Measurements from ENCODE around the gene STMN3.
"Not testable (repeated sequence)": the region's sequence is repeated elsewhere in the genome, so short reads cannot be mapped to it uniquely, and the experiment has no call there.

STMN3 gene

DNA sequence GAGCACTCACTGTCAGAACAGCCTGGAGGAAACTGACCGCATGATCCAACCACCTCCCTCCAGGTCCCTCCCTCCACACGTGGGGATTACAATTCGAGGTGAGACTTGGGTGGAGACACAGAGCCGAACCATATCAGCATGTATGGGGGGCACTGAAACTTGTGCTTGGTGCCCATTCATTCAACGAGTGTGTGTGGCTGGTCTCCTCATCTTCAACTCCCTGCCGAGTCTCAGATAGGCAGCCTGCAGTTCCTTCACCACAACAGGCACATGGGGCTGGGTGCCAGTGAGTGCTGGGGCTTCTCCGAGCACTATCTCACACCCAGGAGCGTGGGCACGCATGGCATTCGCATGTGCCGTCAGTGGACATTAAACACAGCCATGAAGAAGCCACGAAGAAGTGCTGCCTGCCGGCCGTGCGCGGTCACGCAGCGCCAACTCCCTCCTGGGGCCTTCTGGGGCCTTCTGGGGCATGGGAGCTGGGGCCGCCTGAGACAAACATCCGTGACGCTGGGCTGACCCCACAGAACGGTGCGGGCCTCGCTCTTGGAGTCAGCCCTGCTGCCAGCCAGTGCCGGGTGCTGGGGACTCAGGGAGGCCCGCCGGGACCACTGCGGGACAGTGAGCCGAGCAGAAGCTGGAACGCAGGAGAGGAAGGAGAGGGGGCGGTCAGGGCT is 4.2 kb upstream of the STMN3 start:
- DNase-seq: no peak

DNA sequence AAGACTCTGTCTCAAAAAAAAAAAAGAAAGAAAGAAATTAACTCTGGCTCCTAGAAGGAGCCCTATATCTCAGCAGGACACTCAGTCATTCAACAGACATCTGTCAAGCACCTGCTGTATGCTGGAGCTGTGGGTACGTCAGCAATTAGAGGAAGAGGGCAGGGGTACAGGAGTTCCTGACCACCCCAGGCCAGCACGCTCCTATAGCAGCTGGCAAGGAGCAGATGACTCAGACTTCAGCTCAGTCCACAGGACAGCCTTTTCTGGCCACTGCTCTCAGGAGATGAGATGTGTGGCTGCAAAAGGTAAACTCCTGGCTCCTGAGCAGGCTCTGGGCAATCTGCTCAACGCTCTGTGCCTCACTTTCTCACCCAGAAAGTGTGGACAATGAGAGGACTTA is 3.2 kb upstream of the STMN3 start:
- DNase-seq: no peak

DNA sequence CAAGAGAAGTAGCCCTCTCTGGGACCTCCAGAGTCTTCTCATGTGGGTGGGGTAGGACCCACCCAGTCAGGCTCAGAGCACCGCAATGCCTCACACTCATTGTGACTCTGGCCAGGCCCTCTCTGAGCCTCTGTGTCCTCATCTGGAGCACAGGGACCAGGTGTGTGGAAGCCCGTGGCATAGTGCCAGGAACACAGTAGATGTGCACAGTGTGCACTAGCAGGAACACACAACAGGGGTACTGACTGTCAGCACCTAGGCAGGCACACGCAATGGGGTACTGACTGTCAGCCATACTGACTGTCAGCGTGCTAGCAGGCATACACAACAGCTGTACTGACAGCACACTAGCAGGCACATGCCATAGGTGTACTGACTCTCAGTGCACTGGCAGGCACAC is 2.0 kb upstream of the STMN3 start:
- no peak for DNase-seq

DNA sequence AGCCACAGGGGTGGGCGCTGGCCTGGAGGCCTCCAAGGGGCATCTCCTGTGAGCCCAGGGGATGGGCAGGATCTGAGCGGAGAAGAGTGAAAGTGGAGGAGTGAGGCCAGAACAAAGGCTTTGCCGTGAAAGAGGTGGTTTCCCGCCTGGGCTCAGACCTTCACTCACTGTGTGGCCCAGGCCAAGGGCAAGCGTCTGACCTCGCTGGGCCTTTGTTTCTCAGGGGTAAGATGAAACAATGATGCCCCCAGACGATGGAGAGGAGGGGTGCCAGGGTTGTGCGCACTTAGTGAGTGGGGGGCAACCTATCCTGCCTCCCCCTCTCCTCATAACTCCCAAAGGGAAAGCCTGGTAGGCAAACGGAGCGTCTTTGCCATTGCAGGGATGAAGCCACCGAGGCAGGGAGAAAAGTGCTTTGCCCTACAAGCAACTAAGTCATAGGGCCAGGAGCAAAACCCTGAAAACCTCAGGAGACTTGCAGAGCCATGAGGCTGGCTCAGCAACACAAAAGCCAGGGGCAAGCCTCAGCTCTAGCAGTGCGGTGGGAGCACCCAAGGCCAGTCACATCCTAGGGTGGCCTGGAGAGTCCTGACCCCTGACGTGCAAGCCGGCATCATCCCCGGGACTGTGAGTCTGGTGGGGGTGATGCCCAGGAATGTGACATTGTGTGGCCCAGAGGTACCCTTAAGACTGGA is 897 bp upstream of the STMN3 start:
- DNase-seq: no peak

DNA sequence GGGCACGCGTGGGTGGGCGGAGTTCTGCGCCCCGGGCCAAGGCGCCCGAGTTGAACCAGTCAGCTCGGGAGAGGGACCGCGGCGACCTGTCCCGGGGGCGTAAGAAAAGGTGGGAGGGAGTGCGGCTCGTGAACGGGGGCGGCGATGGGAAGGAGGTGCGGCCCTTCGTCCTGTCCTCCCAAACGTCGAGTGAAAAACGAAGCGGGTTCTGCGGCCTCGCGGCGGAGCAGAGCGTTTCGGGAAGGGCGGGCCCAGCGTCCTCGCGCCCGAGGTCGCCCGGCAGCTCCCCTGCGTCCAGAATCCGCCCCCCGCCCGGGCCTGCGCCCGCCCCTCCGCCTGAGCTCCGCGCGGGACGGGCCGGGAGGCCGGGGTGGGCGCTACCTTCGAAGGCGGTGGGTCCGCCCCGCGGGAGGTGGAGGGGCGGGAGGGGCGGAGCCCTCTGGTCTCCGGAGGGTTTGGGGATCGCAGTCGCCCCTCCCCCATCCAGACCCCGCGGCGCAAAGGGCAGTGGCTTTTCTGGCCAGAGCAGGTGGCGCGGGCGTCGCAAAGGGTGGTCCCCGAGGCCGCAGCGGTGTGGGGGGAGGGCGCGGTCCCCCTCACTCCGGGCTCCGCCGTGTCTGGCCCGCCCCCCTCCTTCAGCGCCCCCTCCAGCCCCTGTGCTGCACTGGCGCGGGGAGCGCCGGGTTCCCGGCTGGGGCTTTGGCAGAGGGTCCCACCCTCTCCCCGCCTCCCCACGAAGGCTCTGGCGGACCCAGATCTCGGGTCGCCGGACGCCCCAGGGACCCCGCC is 838 bp downstream of the STMN3 start:
- no peak for DNase-seq

DNA sequence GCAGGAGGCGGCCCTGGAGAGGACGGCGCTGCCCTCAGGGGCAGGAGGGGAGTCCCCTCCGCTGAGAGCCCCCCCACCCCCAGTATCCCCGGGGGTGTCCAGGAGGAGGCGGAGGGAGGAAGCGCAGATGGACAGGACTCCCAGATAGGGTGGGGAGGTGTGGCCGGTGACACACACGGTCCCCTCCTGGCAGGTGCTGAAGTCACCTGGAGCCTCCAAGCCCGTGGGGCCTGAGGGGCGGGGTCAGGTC is 1.4 kb downstream of the STMN3 start:
- DNase-seq: no peak

DNA sequence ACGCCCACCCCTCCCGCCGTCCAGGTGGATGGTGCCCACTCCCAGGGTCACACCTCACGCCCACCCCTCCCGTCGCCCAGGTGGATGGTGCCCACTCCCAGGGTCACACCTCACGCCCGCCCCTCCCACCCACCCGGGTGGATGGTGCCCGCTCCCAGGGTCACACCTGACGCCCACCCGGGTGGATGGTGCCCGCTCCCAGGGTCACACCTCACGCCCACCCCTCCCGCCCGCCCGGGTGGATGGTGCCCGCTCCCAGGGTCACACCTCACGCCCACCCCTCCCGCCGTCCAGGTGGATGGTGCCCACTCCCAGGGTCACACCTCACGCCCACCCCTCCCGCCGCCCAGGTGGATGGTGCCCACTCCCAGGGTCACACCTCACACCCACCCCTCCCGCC is 2.7 kb downstream of the STMN3 start:
- not testable (repeated sequence) for DNase-seq

DNA sequence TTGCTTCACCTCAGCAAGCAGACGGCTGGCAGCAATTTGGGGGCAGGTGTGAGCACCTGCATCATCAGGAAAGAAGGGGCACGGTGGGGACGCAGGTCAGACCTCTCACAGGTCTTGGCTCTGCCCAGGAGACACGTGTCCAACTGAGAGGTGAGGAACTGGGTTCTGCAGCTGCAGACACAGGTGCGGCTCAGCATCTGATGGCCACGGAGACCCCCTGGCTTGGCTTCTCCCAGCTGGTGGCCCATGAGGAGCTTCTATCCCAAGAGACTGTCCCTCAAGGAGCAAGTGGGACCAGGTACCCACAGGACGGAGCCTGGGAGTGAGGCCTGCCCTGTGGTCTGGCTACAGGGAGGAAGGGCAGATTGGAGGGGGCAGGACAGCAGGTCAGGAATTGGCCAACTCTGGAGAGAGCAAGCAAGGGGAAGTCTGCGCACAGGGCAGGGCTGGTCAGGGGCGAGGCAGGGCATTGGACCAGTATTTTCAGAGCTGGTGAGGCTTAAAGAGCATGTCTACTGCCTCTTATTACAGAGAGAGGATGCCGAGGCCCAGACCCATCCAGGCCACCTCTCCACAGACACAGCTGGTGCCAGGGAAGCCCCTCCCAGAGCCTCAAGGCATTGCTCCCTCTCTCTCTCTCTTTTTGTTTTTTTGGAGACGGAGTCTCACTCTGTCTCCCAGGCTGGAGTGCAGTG is 4.2 kb downstream of the STMN3 start:
- no peak for DNase-seq

DNA sequence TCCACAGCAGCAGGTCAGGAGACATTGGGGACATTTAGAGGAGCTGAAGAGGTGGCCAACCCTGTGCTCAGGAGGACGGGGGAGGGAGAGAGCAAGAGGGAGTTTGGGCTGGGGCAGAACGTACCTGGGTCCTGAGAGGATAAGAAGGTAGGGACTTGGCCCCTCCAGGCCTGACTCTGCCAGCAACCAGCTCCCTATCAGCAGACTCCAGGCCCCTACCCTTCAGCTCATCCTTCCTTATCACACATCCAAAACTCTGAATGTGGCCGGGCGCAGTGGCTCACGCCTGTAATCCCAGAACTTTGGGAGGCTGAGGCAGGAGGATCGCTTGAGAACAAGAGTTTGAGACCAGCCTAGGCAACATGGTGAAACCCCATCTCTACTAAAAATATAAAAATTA is 5.0 kb downstream of the STMN3 start:
- DNase-seq: no peak

DNA sequence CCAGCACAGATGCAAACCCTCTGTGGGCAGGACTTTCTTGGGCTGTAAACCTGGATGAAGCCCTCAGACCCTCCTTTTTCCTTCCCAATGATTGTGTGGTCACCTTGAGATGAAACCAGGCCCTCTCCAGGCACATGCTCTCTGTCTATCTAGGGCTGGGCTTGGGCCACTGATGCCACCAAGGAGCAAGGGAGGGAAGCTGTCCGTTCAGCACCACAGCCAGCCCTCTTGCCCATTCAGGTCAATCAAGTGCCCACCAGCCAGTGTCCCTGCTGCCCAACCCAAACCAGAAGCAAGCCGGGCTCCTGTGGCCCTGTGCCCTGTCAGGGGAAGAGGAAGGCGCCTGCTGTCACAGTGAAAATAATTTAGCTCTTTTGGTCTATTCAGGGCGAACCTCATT is 8.0 kb downstream of the STMN3 start:
- no peak for DNase-seq

DNA sequence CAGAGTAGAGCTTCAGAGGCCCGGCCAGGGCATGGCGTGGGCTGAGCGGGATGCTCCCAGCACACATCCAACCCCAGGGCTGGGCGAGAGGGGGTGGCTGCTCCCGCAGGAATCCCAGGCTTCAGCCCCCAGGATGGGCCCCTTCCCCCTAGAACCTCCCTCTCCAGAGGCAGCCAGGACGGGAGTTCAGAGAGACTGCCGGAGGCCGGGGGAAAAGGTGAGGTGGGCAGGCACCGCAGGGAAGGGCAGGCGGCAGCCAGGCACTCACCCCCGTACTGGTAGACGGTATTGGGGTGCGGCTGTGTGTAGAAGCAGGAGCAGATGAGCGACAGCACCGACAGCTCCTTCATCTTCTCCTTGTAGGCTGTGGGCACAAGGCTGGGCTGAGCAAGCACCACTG is 9.3 kb downstream of the STMN3 start:
- no peak for DNase-seq

DNA sequence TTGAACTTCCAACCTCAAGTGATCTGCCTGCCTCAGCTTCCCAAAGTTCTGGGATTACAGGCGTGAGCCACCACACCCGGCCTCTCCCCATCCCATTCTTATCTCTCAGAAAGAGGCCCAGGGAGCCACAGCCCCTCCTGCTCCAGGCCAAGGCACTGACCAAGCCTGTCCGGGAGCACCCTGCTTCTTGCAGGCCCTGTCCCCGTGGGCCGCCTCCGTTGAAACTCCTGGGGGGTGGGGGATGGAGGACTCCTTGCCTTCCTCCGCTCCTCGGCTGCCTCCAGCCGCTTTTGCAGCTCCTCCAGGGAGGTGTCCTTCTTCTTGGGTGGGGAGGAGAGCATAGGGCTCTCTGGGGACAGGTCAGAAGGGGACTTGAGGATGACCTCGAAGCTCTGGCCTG is 9.7 kb downstream of the STMN3 start:
- DNase-seq: no peak

DNA sequence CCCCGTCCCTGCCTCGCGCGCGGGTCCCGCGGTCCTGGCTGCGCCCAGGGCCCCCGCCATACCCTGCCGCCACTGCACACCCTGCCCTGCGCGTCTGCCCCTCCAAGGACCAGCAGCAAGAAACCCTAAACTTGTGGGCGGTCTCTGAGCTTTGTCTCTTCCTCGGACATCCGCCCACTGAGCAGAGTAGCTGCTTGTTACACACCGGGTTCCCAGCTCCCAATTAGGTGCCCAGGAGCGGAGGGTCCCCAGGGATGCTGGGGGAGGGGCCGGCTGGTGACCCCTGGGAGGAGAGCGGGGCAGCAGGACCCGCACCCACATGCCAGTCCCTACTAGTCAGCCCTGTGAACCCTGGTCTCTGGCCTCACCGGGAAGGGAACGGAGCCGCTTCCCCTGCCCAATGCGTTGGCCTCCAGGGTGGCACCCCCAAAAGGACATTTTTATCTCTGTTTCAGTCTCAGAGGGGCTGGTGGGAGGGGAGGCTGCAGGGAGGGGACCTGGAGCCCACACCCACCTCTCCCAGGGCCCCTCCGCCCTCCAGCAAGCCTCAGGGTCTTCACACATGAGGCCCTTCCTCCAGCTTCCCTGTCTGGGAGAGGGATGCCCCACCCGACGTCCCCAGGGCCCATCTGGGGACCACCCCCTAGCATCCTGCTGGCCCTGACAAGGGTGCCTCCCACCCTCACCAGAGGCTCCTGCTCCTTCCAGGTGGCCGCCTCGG is 10.5 kb downstream of the STMN3 start:
- no peak for DNase-seq

DNA sequence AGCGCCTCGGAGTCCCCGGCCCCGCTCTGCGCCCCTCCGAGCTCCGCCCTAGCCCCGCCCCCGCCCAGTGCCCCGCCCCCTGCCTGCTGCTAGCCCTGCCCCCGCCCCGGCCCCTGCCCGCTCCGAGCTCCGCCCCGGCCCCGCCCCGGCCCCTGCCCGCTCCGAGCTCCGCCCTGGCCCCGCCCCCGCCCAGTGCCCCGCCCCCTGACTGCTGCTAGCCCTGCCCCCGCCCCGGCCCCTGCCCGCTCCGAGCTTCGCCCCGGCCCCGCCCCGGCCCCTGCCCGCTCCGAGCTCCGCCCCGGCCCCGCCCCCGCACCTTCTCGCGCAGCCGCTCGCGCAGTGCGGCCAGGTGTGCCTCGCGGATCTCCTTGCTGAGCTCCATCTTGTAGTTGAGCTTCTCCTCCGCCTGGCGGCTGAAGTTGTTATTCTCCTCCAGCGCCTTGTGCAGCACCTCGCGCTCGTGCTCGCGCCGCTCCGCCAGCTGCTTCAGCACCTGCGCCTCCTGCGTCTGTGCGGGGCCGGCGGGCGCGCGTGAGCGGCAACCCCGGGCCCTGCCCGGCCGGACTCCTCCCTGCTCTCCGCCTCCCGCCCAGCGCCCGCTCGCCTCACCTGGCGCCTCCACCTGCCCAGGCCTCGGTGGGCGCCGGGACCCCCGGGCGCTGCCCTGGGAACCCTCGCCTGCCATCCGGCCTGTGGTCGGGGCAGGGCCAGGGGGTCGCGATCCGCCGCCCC is 11.3 kb downstream of the STMN3 start:
- DNase-seq: peak; percentile 71 to 96 (median 90)

DNA sequence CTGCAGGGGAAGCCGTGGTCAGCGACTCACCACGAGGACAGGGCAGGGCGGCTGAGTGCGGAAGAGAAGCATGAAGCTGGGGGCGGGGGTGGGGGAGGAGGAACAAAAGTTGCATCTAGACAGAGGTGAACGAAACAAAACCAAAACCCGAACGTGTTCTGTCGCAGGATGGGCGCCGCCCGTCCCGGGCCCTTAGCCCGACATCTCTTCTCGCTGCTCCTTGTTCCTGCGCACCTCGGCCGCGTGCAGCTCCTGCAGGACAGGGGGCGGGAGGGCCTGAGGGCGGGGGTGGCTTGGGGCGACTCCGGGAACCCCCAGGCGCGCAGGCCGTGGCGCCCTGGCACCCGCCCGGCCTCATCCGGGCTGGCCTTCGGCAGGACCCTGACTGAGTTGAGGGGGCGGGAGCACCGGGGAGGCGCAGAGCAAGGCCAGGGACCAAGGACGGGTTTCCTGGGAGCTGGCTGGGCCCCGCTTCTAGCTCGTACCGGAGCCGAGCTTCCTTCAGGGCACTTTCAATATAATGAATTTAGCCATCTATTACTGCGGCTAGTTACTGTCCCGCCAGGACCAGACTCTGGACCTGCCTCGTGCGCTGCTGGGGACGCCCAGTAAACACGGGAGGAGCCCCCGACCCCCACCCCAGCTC is 12.0 kb downstream of the STMN3 start:
- peak in 3 of 4 experiments; percentile 30 to 71 (median 57) for DNase-seq

DNA sequence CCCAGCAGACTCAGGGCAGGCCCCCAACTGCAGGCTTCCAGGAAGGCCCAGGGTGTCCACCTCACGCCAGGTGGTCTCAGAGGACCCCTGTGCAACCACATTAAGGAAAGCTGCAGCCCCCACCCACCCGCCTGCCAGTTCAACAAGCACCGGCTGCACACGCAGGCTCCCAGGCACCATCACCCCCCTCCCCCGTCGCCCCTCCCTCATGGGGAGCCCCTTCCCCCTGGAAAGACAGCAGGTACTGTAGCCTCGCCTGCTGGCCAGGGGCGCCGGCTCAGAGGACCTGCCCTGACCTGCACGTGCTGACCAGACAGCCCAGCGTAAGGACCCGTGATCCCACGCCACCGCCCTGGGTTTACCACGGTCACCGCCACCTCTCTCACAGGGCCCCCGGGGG is 12.5 kb downstream of the STMN3 start:
- DNase-seq: not testable (repeated sequence)

DNA sequence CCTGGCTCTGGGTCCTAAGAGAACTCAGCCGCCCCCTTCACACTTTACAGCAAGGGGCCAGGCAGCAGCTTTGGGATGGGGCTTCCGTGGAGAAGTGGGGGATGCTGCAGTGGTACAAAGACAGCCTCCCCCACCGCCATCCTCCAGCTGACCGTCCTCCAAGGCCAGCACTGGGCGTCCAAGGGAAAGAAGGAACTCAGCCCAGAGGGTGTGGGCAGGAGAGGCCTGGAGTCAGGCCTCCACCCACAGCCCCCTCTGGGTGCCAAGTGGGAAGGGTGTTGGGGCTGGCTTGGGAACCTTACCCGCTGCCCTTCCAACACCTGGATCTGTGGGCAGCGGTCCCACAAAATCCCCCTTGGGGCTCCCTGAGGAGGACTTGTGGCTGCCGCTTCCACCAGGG is 13.1 kb downstream of the STMN3 start:
- DNase-seq: peak; percentile 28 to 81 (median 66)

DNA sequence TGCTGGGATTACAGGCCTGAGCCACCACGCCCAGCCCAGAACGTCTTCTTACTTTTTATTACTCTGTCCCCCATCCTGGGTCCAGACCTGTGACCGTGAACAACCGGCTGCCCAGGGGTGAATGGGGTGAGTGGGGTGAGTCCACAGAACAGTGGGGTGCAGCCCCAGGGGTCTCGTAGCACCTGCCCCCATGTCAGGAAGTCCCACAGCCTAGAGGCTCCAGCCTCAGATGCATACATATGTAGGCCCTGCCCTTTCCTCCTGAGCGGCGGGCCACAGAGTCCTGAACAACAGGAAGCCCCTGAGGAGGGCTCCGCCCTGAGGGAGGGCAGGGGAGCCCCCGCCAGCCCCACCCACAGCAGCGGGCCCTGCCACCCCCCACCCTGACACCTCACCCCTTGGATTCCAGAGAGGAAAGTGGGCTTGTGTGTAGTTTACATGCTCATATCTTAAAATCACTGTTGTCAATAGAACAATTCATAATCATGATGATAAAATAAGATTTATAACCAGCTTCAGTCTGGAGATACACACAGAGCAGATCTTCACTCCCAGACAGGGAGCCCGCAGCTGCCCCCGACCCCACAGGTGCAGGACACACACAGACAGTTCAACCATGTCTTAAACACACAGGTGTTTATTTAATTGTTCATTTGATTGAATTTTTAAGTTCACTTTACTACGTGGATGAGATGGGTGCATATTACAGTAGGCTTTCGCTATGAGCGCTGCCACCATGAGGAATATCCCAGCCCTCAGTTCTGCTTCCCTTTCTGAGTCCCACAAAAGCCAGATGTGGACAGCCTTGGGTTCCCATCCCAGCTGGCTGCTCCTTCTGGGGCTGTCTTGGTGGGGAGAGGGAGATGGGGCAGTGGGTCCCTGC is 13.9 kb downstream of the STMN3 start:
- peak in 2 of 4 experiments; percentile 48 to 49 for DNase-seq

DNA sequence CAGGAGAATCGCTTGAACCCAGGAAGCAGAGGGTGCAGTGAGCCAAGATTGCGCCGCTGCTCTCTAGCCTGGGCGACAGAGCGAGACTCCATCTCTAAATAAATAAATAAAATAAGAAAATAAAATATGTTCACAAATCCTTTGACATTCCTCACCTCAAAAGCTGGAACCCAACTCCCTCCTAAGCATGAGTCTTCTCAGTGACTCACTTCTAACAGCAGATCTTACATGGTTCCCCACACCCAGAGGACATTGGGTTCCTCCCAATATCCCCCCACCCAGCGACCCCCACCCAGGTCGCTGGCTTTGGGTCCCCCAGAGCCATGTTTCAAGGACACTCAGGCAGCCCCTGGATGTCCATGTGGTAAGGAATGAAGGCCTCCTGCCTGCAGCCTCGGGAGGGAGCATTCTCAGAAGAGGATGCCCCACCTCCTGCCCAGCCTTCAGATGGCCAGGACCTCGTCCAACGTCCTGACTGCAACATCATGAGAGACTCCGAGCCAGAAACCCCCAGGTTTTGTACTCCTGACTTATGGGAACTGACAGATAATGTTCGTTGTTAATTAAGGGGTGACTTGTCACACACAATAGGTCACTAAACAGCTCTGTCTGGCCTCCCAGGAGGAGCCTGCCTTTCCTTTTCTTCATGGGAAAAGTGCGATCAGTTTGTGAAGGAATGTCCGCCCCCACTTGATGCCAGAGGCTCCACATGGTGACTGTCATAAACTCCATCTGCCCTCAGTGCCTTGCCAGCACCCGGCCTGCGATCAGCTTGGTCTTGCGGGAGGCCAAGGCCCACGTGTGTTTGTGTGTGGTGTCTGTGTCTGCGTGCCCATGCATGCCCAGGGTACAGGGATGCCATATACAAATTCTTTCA is 16.2 kb downstream of the STMN3 start:
- no peak for DNase-seq

Data from suppressor macrophage (primary cell).